Left lobe of liver (tissue), 2 donors: ENCODE data around the gene DACH1. TPM values are rescaled to one million over a fixed set of nuclear protein-coding genes. Genes with fewer than 3 reads are reported as not detected.

Source experiments
- ATAC-seq: fragments of 200-7000 bp; cut with Tn5 transposase; one replicate; pipeline ENCODE4 v1.9.1; 2020; ENCODE audit warnings: mild to moderate bottlenecking, moderate library complexity
- DNase-seq: peaks from one replicate; pipeline ENCODE4 v3.0.0-alpha.2; 2020; ENCODE audit warnings: low spot score
- total RNA-seq: library from RNA; stranded (reverse); gene quantifications from one replicate; pipeline ENCODE4 v1.2.1, GENCODE V29; 2021
- donor health status: DM: no; HTN: no; CAD: no; lungs with moderate emphysema.
- donor health status: DM: no; HTN: yes; CAD: no.

The DACH1 gene
- total RNA-seq, 1 donor from 2014 or later: 1.2 TPM

DNA sequence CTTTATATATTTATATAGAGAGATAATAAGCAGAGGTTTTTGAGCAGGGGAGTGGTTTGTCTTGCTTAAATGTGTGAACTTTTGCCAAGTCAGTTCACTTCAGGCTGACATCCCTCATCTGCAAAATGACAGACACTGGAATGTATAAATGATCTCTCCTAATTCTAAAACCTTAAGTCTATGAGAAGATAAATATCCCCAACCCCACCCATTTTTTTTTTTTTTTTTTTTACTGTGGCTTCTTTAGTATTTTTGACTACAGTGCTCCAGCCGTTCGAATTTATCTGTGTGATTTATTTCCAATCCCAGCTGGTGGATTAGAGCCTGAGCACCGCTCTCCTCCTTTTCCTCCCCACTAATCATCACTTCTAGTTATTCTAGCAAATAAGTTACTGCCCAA, 234.8 kb downstream of the DACH1 start:
- ATAC-seq (no peak), DNase-seq (no peak)

DNA sequence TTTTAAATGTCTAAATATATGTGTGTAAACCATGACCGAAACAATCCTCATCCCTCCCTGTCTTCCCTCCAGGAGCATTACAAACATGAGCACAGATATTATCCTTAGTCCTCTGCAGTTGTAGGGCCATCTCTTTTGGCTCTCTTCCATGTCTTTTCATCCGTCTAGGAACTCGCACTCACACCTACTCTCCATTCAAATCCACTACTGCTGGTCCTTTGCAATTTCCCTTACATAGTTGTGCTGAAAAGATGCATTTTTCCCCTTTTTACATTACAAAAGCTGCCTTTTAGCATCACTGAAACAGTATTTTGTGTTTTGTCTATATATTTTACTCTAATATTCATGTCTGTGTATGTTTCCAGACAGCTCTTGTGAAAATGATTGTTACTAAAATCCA, 237.8 kb downstream of the DACH1 start:
- DNase-seq (no peak), ATAC-seq (no peak)

DNA sequence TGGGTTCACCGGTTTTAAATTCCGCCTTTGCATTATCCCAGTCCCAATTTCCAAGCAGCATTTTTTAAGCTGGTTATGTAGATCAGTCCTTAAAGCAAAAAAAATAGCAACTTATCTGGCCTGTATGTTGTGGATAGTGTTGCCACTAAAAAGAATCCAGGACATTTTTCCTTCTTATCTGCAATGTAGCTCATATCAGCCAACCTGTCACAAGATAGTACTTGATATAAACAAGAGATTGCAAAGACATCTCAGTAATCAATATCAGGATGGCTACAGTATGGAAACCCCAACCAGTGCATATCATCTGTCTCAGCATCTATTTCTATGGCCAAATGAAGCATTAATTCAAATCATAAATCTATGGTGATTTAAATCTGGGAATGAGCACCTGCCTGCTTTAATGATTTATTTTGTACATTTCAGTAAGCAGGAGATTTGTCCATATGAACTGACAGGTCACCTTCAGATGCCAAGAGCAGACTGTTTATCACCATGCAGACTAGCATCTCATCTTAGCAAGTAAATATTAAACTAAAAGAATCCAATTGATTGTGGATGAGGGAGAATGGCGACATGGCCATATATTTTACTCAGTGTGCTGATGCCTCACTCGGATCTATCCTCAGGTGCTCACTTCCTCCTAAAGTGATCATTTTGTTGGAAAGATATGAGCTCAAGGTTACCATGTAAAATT, 240.4 kb downstream of the DACH1 start:
- ATAC-seq: no peak
- DNase-seq: no peak

DNA sequence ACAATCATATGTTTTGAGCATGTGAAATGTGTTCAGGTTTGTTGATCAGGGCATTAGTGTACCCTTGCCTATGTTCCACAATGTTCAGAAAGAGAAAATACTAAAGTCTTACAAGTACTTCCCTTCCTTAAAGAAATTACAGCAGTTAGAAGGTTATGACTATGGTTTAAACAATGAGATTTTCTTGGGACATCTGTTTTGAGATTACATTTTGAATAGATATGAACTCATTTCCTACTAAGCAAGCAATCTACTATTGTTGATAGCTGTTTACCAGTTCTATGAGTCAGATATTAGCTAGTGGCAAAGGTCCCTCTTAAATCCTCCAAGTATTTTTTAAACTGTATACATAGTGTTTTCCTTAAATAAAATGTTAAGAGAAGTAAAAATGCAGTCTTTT, 241.3 kb downstream of the DACH1 start:
- ATAC-seq: no peak
- DNase-seq: no peak

DNA sequence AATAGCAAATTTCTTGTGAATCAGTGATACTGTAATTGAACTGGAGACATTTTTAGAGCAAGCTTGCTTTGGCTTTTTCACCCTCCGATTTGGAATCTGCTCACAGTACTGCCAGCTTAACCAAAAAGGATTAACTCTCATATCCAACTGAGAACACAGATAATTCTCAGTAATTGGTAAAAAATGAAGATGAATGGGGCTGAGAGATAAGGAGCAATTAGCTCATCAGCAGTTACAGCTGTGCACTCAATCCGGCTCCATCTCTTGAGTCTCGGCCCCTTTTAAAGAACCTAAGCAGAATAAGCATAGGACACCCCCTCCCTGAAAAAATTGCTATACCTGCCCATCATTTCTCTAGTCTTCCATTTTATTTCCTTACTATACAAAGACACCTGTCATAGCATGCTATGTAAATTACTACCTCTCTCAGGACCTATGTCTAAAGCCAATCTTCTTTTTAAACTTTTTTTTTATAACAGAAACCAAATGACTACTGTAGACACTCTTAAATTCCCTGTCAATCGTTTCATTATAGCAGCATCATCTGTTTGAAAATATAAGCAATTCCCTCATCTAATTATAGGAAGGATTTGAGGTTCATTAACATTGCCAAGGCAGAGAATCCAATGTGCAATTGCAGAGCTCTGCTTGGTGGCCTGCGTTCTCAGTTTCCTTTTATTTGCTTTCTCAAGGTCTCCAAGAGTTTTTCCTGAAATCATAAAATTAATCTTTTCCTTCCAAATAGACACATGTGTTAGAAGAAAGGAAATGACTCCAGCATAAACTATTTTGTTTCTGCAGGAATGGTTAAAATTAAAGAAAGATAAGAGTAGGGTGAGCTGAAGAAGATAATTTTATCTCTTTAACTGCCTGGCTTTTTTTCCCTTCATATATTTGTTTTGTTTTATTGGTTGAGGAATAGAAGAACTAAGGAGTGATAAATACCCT, 242.1 kb downstream of the DACH1 start:
- DNase-seq: no peak
- ATAC-seq: no peak

DNA sequence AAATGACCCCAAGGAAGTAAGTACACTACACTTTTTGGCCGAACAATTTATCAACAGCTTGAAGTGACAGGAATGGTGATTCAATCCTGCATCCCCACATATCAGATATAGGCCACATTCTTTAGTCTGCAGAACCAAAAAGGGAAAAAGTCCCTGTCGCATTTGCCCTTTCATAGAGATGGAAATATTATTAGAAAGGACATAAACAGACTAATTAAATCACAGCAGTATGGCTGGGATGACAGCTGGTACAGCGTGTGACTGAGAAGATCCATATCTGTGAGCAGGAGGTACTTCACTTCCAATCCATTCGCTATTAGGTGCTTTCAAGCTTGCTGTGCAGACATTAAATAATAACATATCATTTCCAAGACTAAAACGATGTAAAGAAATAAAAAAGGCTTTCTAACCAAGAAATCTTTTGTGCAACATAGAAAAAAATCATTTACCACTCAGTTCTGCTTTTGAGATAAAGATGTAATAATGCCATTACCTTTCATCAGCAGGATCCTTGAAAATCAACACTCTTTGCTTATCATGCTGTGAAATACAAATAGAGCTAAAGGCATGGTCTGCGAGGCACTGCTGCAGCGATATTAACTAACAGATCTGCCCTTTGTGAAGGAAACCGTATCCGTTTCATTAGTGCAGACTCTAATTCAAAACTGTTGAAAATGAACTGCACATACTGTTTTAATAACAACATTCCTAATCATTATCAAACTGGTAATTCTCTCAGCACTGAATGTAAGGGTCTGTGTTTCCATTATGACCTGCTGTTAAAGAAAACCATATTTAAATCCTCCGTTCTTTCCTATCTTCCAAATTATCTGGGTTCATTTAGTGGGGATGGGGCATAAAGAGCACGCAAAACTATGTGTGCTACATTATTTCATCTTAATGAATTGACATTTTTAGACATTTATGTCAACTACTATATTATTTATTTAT, 245.6 kb downstream of the DACH1 start:
- ATAC-seq: no peak
- no peak for DNase-seq

DNA sequence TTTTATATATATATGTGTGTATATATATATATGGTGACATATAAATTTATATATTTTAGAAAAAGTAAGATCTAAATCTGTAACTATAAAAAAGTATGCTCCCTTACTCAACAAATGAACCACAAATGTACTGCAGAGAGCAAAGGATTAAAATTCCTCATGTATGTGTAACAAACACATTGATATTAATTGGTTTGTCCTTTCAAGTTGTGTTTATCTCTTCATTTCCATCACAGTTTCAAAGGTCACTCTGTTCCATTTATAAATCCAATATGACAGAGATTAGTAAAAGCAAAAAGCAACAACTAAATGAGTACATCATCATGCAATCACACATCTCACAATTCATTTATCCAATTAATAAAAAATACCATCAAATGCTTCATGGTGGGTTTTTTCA, 247.9 kb downstream of the DACH1 start:
- ATAC-seq: no peak
- DNase-seq: no peak

DNA sequence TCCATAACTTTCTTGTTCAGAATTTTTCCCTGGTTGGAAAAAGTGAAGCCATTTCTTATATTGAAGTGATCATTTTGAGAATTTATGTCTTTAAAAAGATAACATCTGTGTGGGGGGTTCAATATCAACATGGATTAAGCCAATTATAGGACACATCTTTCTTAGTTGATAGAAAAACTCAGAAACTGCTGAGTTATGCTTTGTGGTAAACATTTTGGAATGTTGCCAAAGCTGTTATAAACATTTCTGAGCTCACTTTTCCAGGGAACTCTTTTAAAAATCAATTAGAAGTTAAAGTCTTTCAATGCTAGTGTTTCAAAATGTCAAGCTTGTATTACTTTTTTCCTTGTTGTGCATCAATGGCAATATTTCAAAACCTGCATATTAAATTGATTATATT, 248.8 kb downstream of the DACH1 start:
- DNase-seq (no peak), ATAC-seq (no peak)

DNA sequence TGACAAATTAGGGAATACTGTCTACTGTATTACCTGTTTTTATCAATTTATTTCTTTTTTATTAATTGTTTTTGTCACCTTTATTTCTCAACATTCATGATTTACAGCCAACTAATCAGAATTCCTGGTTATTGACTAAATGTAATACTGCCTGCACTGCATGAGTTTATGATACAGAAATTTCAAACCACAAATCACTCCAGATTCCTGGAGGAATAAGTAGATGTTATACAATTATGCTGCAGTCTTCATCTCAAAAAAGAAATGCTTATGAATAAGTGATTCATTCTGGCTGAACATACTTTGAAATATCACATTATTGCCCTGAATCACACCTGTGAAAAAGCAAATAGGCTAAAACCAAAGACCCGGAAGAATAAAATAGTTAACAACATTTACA, 249.7 kb downstream of the DACH1 start:
- ATAC-seq: no peak
- no peak for DNase-seq

DNA sequence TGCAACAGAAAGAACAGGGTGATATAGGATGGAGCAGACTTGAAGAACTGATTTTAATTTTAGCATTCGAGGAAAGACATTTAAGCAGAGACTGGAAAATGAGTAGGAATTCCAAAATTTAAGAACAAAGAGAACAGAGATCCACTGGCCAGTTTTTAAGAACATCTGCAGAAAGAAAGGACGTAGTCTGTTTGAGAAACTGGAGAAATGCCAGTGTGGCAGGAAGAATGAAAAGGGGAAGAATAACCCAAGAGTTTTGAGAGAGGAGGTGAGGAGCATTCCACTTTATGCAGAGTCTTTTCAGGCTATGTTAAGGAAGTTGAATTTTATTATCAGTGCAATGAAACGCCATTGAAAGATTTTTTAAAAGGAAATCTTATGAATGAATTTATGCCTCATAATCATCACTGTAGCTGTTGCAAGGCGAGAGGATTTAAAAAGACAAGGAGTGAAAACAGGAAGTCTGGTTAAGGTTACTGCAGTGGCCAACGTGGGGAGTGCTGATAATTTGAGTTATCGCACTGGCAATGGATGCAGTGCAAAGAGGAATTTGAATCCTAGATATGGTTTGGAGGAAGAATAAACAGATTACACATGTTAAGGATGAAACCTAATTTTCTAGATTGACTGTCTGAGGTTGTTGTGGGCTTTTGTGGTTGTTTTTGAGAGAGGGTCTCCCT, 253.8 kb downstream of the DACH1 start:
- DNase-seq (no peak), ATAC-seq (no peak)

DNA sequence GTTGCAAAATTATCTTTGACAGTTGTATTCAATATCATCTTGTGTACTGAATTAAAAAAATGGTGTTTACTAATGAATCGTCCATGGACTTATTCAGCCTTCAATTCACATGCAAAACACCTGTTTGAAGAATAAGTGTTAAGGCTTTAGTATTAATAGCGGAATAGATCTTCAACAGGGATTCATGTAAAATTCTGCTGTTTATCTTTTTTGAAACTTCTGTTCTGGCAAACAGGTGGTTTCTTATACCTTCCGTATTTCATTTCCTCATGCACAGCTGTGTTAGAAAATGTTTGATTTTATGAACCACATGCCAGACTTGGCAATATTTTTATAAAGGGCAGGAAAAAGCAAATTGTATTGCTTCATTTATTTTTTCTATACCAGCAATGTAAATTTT, 255.7 kb downstream of the DACH1 start:
- DNase-seq (no peak), ATAC-seq (no peak)

DNA sequence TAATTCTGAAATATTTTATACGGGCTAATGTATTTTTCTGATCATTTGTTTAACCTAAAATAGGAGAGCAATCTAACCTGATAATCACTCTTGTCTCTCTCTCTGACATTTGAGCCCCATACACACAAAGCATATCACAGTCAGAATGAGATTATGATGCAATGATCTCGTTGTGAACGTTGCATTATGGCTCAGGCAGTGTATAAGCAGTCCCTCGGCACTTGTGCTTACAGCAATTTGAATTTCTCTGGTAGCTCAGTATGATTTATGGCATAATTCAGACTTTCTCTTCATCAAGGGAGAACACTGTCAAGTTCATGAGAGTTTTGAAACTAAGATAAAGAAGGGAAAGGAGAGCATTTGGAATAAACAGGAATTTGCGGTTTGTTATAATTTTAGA, 256.1 kb downstream of the DACH1 start:
- ATAC-seq: no peak
- DNase-seq: no peak

DNA sequence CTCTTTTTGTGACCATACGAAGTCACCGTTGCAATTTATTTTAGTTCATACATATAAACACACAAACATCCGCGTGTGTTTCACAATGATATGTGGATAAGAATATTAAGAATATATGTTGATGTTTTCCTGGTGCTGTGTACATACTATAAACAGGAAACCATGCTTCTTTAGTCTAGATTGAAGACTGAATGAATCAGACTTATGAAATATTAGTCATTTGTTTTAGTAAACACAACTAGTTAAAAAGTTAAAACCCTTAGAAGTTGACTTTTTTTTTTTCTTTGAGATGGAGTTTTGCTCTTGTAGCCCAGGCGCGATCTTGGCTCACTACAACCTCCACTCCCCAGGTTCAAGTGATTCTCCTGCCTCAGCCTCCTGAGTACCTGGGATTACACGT, 257.7 kb downstream of the DACH1 start:
- ATAC-seq (no peak), DNase-seq (no peak)

DNA sequence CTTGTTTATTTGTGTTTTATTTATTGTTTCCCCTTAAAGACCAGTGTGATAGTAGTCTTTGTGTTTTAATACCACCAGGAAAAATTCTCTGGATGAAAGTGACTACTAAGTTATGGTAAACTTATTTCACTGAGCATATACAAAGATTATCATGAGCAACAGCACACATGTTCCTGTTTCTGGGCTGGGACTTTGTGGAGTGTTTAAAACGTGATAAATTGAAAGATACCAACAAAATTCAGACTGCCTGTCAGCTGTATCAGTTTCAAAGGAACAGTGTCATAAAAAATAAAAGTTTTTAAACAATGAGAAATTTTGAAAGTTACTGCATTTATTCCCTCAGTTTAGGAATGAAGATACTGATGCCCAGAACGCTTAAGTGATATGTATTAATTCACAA, 259.4 kb downstream of the DACH1 start:
- no peak for DNase-seq
- ATAC-seq: no peak

DNA sequence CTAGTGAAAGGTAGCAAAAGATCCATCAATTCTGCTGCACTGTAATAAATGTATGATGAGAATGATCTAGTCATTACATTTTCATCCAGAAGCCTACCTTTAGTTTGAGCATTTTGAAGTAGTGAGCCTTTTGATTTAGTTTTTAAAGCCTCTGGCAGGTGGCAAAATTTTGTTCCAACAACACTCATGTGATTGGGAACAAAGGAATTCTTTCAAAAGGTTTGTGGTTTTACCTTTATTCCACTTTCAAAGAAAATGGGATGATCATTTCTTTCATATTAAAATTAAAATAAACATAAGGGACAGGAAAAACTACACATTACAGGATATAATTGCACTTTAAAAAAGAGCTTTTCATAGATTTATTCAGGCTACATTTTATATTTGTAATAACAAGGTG, 260.2 kb downstream of the DACH1 start:
- DNase-seq (no peak), ATAC-seq (no peak)

DNA sequence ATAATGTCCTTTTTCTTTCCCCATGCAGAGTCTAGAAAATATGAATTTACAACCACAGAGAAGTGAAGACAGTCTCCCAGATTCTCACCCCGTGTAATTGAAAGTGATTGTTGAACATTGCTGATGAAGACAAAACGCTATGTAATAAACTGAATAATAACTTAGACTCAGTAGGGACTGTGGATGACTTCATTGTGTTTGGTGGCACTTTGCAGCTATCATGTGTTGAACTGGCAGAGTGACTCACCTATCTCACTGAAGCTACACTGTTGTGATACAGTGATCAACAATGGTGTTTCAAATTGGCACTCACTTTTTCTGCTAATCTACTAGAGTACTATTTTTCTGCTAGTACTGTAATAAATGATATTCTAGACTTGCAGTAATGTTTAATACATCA, 261.3 kb downstream of the DACH1 start:
- DNase-seq (no peak), ATAC-seq (no peak)

DNA sequence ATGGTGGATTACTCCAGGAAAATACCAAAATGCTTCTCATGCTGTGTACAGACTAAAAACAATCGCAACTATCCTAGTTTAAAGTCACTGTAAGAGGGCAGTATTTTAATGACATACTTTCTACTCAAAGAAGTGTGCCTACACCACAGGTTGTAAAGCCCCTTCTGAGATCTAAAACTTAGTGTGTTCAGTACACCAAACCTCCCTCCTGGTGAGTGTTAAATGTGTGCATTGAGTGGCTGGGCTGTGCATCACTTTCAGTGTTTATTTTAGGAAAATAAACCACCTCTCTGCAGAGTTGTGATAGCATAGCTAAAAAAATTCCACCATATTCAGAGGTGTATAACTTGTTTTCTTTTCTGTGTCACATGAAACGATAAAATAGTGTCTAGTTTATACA, 263.7 kb downstream of the DACH1 start:
- DNase-seq (no peak), ATAC-seq (no peak)

DNA sequence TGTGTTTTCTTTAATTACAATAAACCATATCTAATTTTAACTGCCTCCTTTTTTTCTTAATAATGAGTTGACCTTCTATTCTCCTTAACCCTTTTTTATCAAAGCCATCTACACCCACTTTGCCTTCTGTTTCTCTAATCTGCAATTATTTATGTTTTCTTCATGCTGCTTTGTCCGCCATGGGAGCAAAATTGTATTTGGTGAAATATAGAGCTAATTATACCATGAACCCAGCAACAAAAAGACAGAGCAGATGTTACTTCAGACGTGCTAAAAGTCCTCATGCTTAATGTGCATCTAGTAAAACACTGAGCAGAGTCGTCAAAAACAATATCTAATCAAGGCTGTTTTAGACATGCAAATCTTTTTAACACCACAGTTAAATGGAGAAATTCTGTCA, 264.7 kb downstream of the DACH1 start:
- ATAC-seq (no peak), DNase-seq (no peak)

DNA sequence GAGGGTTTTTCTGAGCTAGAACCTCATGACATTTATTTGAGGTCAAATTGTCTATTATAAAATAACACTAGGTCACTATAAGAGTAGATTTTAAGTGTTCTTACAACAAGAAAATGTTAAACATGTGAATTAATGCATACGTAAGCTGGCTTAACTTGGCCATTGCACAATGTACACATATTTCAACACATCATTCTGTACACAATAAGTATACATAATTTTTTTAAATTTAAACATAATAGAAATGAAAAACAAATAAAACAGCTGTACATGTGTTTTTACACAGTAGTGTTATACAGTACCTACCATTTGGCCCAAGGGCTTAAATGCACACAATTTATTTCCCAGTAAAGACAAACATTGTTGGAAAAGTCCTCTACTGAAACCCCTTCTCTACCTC, 269.9 kb downstream of the DACH1 start:
- DNase-seq (no peak), ATAC-seq (no peak)

DNA sequence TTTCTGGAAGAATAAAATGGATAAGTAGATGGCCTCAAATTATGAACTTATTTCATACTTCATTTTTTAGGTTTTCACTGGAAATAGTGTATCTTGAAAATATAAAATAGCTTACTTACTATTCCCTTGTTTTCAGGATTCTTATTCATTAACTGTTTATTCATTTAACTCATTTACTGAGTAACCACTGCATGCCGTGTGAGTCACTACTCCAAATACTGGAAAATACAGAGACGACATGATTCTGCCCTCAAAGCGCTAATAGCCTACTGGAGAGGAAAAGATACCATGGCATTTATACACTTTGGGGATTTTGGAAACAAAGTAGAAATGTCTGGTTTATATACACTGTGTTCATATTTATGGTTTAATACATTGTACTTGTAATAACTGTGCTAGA, 270.9 kb downstream of the DACH1 start:
- ATAC-seq (no peak), DNase-seq (no peak)

DNA sequence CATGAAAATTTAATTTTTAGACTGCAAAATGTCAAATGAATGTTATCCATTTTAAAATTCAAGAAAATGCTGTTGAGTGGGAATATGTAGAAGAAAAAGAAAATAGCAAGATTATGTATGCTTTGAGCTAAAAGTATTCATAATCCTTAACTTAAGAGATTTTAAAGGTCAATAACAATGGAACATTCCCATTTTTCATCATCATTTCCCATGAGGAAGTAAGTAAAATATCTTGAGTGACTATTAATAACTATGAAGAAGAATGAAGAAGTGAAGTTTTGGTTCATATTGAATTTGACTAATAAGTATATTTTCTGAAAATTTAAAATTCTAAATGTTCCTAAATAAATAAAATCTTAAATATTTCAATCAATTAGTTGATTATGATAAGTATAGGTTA, 273.4 kb downstream of the DACH1 start:
- no peak for ATAC-seq
- no peak for DNase-seq
